Osteocyte (in vitro differentiated cells): ENCODE data around the gene NEAT1. TPM values are rescaled to one million over a fixed set of nuclear protein-coding genes. Genes with fewer than 3 reads are reported as not detected.

Experiments used
- DNase-seq: peaks from one replicate; pipeline ENCODE4 v3.0.0; 2021; ENCODE audit warnings: mixed read lengths; ENCODE audit not compliant: unreplicated experiment; ENCODE audit errors: extremely low spot score
- H3K27ac Mint-ChIP-seq: one replicate; pipeline ENCODE4 v1.8.0; 2021; ENCODE audit warnings: mild to moderate bottlenecking, mixed read lengths; ENCODE audit not compliant: unreplicated experiment
- H3K27me3 Mint-ChIP-seq: one replicate; pipeline ENCODE4 v1.8.0; 2021; ENCODE audit warnings: mixed read lengths; ENCODE audit not compliant: unreplicated experiment
- H3K36me3 Mint-ChIP-seq: one replicate; pipeline ENCODE4 v1.8.0; 2021; ENCODE audit warnings: mixed read lengths; ENCODE audit not compliant: unreplicated experiment
- H3K4me1 Mint-ChIP-seq: one replicate; pipeline ENCODE4 v1.8.0; 2021; ENCODE audit warnings: mixed read lengths; ENCODE audit not compliant: unreplicated experiment
- H3K4me3 Mint-ChIP-seq: one replicate; pipeline ENCODE4 v1.8.0; 2021; ENCODE audit warnings: mild to moderate bottlenecking, moderate library complexity, mixed read lengths; ENCODE audit not compliant: unreplicated experiment
- H3K9me3 Mint-ChIP-seq: one replicate; pipeline ENCODE4 v1.8.0; 2021; ENCODE audit warnings: mixed read lengths; ENCODE audit not compliant: unreplicated experiment
- CTCF ChIP-seq: fragments of 200-600 bp; sonication (generic); IDR thresholded peaks from 2 replicates; pipeline ENCODE4 v1.5.0; 2021; ENCODE audit warnings: antibody characterized with exemption, mild to moderate bottlenecking, moderate library complexity
- total RNA-seq: library from RNA; stranded (reverse); gene quantifications from 2 replicates; pipeline ENCODE4 v1.2.1, GENCODE V29; 2021

The NEAT1 gene
- total RNA-seq, 1 donor from 2014 or later = 534 TPM

GRCh38 chr11:65415499-65416340 lies 6.9 kb upstream of the NEAT1 start:
- peaks cover 54% of the 10 kb centered on the region for H3K4me1 Mint-ChIP-seq
- peaks cover 2% of the 10 kb centered on the region for H3K36me3 Mint-ChIP-seq
- H3K27ac Mint-ChIP-seq = peak overlapping the region; percentile 99
- no peak for TF ChIP-seq CTCF
- peak overlapping the region; percentile 72 for H3K4me3 Mint-ChIP-seq
- no peaks in the 10 kb centered on the region for H3K27me3 Mint-ChIP-seq
- peak; percentile 80 for DNase-seq
- no peaks in the 10 kb centered on the region for H3K9me3 Mint-ChIP-seq

- no peaks in the 10 kb centered on the region for H3K9me3 Mint-ChIP-seq
- peak; percentile 97 for DNase-seq
- no peaks in the 10 kb centered on the region for H3K27me3 Mint-ChIP-seq
- H3K4me3 Mint-ChIP-seq = peak overlapping the region; percentile 72
- H3K27ac Mint-ChIP-seq = peak overlapping the region; percentile 99
- H3K4me1 Mint-ChIP-seq = peaks cover 61% of the 10 kb centered on the region
- peak; percentile 97 for TF ChIP-seq CTCF
- H3K36me3 Mint-ChIP-seq = peaks cover 2% of the 10 kb centered on the region
Measured at GRCh38 chr11:65416341-65416824, 6.2 kb upstream of the NEAT1 start.

- Mint-ChIP-seq H3K36me3 (peaks cover 2% of the 10 kb centered on the region), H3K4me1 (peaks cover 67% of the 10 kb centered on the region), H3K27me3 (no peaks in the 10 kb centered on the region), H3K4me3 (peak overlapping the region; percentile 72), H3K27ac (peak overlapping the region; percentile 99), H3K9me3 (no peaks in the 10 kb centered on the region)
- TF ChIP-seq CTCF = no peak
- DNase-seq = peak; percentile 82
Measured at GRCh38 chr11:65416841-65417701, 5.5 kb upstream of the NEAT1 start.

- TF ChIP-seq CTCF = no peak
- Mint-ChIP-seq H3K27me3 (no peaks in the 10 kb centered on the region), H3K4me1 (peaks cover 70% of the 10 kb centered on the region), H3K27ac (peak overlapping the region; percentile 99), H3K36me3 (peaks cover 2% of the 10 kb centered on the region), H3K9me3 (no peaks in the 10 kb centered on the region), H3K4me3 (peak overlapping the region; percentile 72)
- DNase-seq = peak; percentile 85
Measured at GRCh38 chr11:65417702-65418430, 4.7 kb upstream of the NEAT1 start.
